Right cardiac atrium (tissue), 5 donors: Measurements from ENCODE around the gene SETDB1. TPM values are rescaled to one million over a fixed set of nuclear protein-coding genes. Genes with fewer than 3 reads are reported as not detected.

Experiments
- ATAC-seq, 2 donors: fragments of 200-7000 bp; cut with Tn5 transposase; one replicate each; pipeline versions ENCODE4 v1.8.0 to v1.9.1; 2020; ENCODE audit warnings: moderate library complexity in 2 of 2, mild to moderate bottlenecking in 1 of 2
- DNase-seq, 3 donors: peaks; one replicate each; pipeline ENCODE4 v3.0.0-alpha.2; 2020
- H3K27ac ChIP-seq: one replicate; pipeline ENCODE4 v1.5.1; 2013; ENCODE audit warnings: mild to moderate bottlenecking, low read length, control low read depth, moderate library complexity
- H3K27me3 ChIP-seq: one replicate; pipeline ENCODE4 v1.6.1; 2013; ENCODE audit not compliant: control insufficient read depth, insufficient read depth
- H3K4me1 ChIP-seq: one replicate; pipeline ENCODE4 v1.6.1; 2013; ENCODE audit warnings: low read length; ENCODE audit not compliant: control insufficient read depth, insufficient read depth
- H3K4me3 ChIP-seq: one replicate; pipeline ENCODE4 v1.5.1; 2013; ENCODE audit warnings: low read length, control low read depth
- H3K9me3 ChIP-seq: one replicate; pipeline ENCODE4 v1.6.1; 2013; ENCODE audit warnings: low read length; ENCODE audit not compliant: control insufficient read depth
- WGBS: extraction: QIAGEN DNeasy Blood & Tissue Kit; methylation state at CpG from one replicate; pipeline ENCODE4 v1.1.7; 2013; 5-methylcytosine and 5-hydroxymethylcytosine counted together
- intact Hi-C, 4 donors: fragments of 100-400 bp; cut with DNase I; formaldehyde crosslinking; loops; one replicate each; pipeline versions ENCODE4 v1.11.0 to v1.14.0; 2022 to 2023
- polyA plus RNA-seq: library from polyadenylated mRNA; stranded (reverse); fragments of 200-250 nt; gene quantifications from one replicate; pipeline ENCODE4 v1.2.3, GENCODE V29; 2013
- total RNA-seq, 4 donors: library from RNA; stranded (reverse); fragmentation: NEBNext Ultra II Directional; extraction: Animal tissue kit (Norgen Biotek cat#: 25700); gene quantifications; one replicate each; pipeline ENCODE4 v1.2.1, GENCODE V29; 2021
- donor health status: healthy with polysubstance abuse.
- donor health status: DM: no; HTN: yes; CAD: no.
- donor health status: DM: no; HTN: no; CAD: no.
- donor health status: DM: no; HTN: yes; CAD: no; lungs with severe emphysema.
- donor health status: DM: yes; HTN: yes; CAD: no.

SETDB1 gene
- total and polyA plus RNA-seq, 5 donors: 12.5 to 23.8 (median 19.3) TPM

DNA sequence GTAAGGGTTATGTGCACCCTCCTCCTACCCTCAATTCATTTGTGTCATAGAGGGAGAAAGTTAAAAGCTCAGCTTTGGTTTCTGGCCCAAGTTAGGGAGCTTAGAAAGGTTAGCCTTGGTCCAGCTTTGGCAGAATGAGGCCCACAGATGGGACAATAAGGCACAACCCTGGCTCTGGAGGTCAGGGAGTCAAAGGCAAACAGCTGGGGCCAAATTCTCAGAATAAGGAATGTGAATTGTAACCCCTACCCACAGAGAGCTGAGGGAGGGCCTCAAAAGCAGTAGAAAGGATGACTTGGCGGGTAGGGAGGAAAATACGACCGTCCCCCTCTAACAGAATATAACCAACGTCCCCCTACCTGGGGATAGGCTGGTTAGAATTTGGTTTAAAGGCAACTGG, 39.4 kb downstream of the SETDB1 start:
- intact Hi-C loops: loop anchor here in 1 of 4 donors (2.0 kb wide), 1 partner anchor 23 kb away; no protein-coding TSS in a partner anchor
- ATAC-seq: no peak
- no peaks in the 10 kb centered on the region for H3K27me3 ChIP-seq
- peaks cover under 1% of the 10 kb centered on the region for H3K4me1 ChIP-seq
- H3K9me3 ChIP-seq: no peaks in the 10 kb centered on the region
- no peak for DNase-seq
- H3K27ac ChIP-seq: no peak overlapping the region
- 90% methylated on average over 4 of the region's 4 CpGs for WGBS
- H3K4me3 ChIP-seq: no peak overlapping the region

DNA sequence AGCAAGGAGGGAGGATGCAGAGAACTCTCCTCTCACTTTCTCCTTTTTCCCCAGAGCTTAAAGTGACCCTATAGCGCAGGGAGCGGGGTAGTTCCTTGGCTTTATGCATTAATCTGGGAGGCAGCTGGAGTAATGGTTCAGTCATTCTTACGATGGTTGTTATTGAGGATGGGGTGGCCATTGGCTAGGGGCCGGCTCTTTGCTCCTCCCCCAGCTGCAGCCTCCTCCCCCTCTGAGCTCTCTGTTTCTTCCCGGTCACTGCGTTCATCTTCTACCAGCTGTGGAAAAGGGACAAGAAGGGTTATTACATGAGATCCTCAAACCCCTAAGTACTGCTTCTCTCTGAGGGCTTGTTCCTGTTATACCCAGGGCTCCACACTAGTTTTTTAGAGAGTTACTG, 39.8 kb downstream of the SETDB1 start:
- no peaks in the 10 kb centered on the region for H3K9me3 ChIP-seq
- 60% methylated on average over 6 of the region's 6 CpGs for WGBS
- intact Hi-C loops: no loop called here
- H3K4me1 ChIP-seq: peaks cover 5% of the 10 kb centered on the region
- DNase-seq (no peak), ATAC-seq (no peak)
- H3K27me3 ChIP-seq: no peaks in the 10 kb centered on the region
- no peak overlapping the region for H3K27ac ChIP-seq
- no peak overlapping the region for H3K4me3 ChIP-seq

DNA sequence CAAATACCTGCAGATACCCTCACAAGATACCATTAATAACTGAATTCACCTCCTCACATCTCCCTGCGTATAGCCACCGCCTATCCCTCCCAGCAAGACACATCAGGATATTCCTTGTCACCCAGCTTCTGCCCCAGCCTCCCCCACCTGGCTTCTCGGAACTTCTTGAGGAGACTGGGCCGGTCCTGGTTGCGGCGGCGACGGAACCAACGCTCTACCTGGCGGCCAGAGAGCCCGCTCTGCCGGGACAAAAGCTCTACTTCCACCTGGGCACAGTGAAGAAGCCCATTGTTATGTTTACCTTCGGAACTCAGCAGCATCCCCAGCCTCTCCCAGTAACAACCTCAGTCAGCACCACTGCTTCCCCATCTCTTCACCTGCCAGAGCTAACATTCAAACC, 41.8 kb downstream of the SETDB1 start:
- H3K4me1 ChIP-seq: peaks cover 18% of the 10 kb centered on the region
- no peaks in the 10 kb centered on the region for H3K9me3 ChIP-seq
- DNase-seq (no peak), ATAC-seq (no peak)
- no peak overlapping the region for H3K4me3 ChIP-seq
- no peaks in the 10 kb centered on the region for H3K27me3 ChIP-seq
- WGBS: 97% methylated on average over 13 of the region's 13 CpGs
- no peak overlapping the region for H3K27ac ChIP-seq
- intact Hi-C loops: no loop called here

DNA sequence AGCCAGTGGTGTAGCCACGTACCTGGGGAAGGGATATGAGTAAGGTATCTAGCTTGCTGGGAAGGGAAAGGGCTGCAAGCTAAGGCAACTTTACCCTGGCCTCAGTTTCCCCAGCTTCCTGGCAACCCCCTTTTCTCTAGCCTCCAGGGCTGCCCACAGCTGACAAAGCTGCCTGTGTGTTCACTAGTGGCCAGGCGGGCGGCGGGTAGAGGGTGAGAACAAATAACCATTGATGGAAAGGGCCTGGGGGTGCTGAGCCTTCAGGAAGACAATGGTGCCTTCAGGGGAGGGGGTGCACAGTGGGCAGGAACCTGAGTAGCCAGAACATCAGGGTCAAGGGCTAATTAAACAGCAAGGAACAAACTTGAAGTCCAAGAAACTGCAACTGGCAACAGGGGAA, 42.3 kb downstream of the SETDB1 start:
- Histone ChIP-seq H3K4me3 (no peak overlapping the region), H3K27me3 (no peaks in the 10 kb centered on the region), H3K9me3 (no peaks in the 10 kb centered on the region), H3K4me1 (peaks cover 23% of the 10 kb centered on the region), H3K27ac (no peak overlapping the region)
- WGBS: 80% methylated on average over 4 of the region's 4 CpGs
- ATAC-seq (no peak), DNase-seq (no peak)
- intact Hi-C loops: no loop called here

DNA sequence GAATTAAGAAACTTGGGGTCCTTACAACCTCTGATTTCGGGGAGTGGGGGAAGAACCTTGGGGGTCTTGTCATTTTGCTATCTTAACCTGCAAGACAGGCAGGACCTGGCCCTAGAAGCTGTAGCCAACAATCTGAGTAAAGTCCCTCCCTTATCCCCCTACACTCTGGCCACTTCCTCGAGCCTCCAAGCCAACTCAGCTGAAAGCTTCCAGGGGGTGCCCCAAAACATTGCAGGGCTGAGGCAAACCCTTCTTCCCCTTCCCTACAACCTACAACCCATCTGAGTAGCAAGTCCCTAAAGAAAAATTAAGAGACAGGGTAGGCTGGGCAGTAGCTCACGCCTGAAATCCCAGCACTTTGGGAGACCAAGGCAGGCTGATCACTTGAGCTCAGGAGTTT, 43.5 kb downstream of the SETDB1 start:
- no peak for DNase-seq
- intact Hi-C loops: no loop called here
- 78% methylated on average over 3 of the region's 3 CpGs for WGBS
- Histone ChIP-seq H3K4me1 (peaks cover 24% of the 10 kb centered on the region), H3K9me3 (no peaks in the 10 kb centered on the region), H3K4me3 (no peak overlapping the region), H3K27ac (no peak overlapping the region), H3K27me3 (no peaks in the 10 kb centered on the region)
- no peak for ATAC-seq

DNA sequence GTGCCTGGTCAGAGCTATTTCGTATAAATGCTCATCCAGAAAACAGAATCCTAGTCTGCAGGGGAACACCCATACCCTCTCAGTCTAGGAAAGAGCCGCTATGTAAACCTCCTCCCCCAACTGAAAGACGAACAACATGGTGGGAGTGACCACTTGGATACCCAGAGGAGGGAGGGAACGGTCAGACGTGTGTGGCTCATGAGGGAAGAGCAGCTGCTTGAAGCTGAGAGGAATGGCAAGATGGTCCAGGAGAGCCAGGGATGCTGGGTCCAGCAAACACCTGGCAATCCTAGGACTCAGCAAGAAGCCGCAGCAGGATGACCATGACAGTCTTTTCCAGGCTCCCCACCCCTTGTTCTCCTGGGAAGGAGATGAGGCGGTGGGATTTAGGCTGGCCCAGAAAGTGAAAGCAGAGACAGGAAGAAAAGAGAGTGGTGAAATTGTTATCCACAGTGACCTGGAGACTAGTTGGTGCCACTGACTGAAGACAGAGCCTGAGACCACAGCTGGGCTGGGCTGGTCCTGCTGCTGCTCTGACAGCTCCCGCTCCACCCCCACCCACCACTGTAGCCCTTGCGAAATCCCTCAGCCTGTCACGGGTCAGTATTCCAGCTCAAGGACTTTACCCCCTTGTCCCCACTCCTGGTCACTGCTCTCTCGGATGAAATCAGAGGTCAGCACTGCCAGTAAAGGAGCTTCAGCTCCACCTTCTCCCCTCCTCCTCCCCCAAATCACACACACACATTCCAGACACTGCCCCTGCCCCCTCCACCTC, 44.8 kb downstream of the SETDB1 start:
- ATAC-seq: peak; percentile 79 to 80
- Histone ChIP-seq H3K9me3 (no peaks in the 10 kb centered on the region), H3K27ac (peak overlapping the region; percentile 26), H3K4me1 (peaks cover 24% of the 10 kb centered on the region), H3K27me3 (no peaks in the 10 kb centered on the region), H3K4me3 (no peak overlapping the region)
- peak; percentile 84 to 92 (median 90) for DNase-seq
- WGBS: 39% methylated on average over 11 of the region's 11 CpGs
- intact Hi-C loops: no loop called here

DNA sequence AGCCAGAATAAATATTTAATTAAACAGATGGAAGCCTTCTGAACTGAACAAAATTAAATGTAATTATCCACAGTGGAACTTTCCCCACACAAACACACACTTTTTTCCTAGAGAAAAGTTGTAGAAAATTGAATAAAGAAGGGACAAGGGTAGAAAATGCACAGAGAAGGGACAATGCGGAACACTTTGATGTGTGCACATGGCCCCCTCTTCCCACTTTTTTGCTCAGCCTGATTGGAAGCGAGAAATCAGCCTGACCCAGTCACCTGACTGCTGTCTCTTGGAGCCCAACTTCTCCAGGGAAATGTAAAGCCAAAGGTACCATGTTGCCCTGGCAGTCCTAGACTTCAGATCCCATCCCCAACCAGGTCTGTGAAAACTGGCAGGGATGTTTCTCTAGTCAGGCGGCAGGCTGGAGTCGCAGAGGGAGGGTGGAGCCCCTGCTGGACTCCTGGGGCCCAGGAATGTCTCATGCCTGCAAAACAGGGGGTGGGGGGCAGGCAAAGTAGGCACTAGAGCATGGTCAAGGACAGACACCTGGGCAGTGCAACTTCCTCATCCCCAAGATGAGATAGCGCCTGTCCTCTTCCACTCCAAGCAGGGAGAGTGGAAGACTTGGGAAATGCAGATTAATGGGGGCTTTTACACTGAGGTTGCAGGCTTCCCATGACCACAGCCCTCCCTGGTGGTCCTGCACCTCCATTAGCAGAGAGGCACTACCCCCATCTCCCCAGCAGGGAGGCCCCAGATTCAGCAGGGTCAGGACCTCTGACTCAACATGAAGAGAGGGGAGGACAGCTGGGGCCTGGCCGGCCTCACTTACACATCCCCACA, 45.6 kb downstream of the SETDB1 start:
- Histone ChIP-seq H3K4me3 (no peak overlapping the region), H3K9me3 (no peaks in the 10 kb centered on the region), H3K27me3 (no peaks in the 10 kb centered on the region), H3K27ac (peak overlapping the region; percentile 82), H3K4me1 (peaks cover 24% of the 10 kb centered on the region)
- intact Hi-C loops: no loop called here
- WGBS: 63% methylated on average over 6 of the region's 6 CpGs
- DNase-seq (peak in 1 of 3 donors; percentile 68), ATAC-seq (no peak)

DNA sequence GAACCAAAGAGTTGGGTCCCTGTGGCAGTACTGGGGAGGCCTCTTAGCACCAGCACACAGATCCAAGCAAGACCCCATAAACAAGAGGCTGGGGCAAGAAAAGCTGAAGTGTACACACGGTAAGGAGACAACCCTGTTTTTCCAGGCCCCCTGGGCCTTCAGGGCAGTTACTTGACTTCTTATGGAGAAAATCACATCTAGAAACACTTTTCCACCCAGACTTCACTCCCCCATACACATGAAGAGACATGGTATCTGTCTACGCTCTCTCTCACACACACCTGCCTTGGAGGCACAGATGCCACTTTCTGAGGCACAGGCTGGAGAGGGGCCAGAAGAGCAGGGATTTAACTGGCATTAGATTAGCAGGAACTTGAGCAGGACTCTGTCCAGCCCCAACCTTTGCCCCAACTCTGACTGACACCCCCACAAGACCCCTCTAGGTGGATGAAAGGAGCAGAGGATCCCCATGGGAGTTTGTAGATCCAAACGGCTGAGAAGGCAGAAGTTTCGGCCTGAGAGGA, 46.3 kb downstream of the SETDB1 start:
- Histone ChIP-seq H3K9me3 (no peaks in the 10 kb centered on the region), H3K27ac (peak overlapping the region; percentile 82), H3K4me1 (peaks cover 24% of the 10 kb centered on the region), H3K27me3 (no peaks in the 10 kb centered on the region), H3K4me3 (peak overlapping the region; percentile 81)
- intact Hi-C loops: no loop called here
- no peak for DNase-seq
- no peak for ATAC-seq
- WGBS: 45% methylated on average over 4 of the region's 4 CpGs

DNA sequence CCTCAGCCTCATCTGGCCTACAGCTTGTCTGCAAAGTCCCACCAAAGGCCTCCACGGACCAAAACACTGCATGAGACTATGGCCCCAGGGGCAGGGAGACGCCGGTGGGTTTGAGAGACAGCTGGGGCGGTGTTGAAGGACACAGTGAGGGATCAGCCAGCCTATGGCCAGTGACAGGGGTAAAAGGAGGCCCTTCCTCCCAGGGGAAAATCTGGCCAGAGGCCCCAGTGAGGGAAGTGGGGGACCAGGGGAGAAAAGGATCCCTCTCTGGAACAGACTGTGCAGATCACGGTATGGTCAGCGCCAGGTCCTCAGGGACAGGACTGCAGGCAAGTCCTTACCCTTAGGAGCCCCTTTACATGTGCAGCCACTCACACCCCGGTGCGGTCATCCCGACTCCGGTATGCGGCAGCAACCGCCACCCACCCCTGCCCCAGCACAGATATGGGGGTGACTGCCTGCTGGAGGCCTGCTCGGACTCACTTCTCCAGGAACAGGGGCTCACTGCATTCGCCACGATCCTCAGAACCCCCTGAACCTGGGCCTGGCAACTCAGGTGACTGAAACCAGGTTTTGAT, 47.2 kb downstream of the SETDB1 start:
- intact Hi-C loops: no loop called here
- no peaks in the 10 kb centered on the region for H3K27me3 ChIP-seq
- DNase-seq: peak in 2 of 3 donors; percentile 31 to 70
- no peaks in the 10 kb centered on the region for H3K9me3 ChIP-seq
- peaks cover 24% of the 10 kb centered on the region for H3K4me1 ChIP-seq
- H3K27ac ChIP-seq: peak overlapping the region; percentile 82
- H3K4me3 ChIP-seq: peak overlapping the region; percentile 81
- WGBS: 10% methylated on average over 15 of the region's 15 CpGs
- ATAC-seq: peak in 1 of 2 donors; percentile 3

DNA sequence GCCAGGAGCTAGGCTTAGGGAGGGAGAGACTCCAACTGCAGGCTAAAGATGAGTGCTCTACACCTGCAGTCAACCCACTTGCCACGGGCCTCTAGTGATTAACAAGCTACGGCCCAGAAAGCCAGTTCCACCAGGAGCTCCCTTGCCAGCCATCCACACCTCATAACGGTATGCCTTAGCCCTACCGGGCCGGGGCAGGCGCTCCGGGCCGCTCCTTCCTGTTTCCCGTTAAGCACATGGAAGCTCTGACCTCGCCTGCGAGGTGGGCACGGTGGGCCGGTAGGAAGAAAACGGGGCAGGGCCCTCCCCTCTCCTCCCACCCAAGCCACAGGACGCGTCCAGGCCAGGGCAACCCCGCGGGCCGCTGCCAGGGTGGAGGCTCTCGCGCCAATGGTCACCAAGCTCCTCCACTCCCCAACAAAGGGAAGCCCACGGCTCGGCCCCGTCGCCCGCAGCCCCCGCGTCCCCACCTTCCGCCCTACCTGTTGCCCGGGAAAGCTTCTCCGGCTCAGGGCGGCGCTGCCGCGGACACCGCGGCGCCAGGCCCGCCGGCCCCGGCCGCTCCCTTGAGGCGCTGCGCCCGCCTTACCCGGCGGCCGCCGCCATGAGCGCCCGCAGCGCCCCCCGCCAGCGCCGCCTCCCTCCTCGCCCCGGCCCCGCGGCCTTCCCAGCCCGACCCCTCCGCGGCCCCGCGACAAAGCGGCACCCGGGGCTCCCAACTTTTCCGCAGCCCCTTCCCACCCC, 47.8 kb downstream of the SETDB1 start:
- WGBS: under 1% methylated on average over 67 of the region's 67 CpGs
- H3K4me3 ChIP-seq: peak overlapping the region; percentile 81
- ATAC-seq (peak; percentile 8 to 10), DNase-seq (peak; percentile 44 to 80 (median 74))
- intact Hi-C loops: no loop called here
- no peaks in the 10 kb centered on the region for H3K27me3 ChIP-seq
- peaks cover 24% of the 10 kb centered on the region for H3K4me1 ChIP-seq
- peak overlapping the region; percentile 82 for H3K27ac ChIP-seq
- H3K9me3 ChIP-seq: no peaks in the 10 kb centered on the region
